ENCODE results near the gene NBEAL2. TPM values are rescaled to one million over a fixed set of nuclear protein-coding genes. Genes with fewer than 3 reads are reported as not detected.
A peak's percentile ranks its signal among the peaks of the same experiment; 100 is the strongest.

NBEAL2 gene
- total and polyA plus RNA-seq, 2 of the 4 experiments (the other 2 are of a cell fraction): 2.2 to 12.5 TPM

DNA sequence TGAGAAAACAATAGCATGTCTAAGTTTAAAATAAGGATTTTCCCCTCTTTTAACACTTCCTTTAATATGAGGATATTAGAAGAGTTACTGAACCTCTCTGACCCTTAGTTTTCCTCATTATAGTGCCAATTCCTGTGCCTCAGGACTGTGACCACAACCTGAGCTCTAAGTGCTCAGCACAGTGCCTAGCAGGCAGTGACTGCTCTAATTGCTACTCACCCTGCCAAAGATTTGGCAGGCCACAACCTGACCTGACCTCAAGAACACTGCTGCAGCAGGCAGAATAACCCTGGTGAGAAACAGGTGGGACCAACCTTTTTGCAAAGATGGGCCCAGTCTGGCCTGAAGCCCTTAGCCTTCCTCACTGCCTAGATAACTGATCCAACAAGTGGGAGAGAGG lies 35.7 kb downstream of the NBEAL2 start:
- Histone ChIP-seq H3K4me3 (ENCODE audit: insufficient read depth, low read depth, low read length) (no peak overlapping the region), H3K27ac (ENCODE audit: insufficient read depth, low read length) (no peak overlapping the region), H3K18ac (ENCODE audit: low read depth, low read length) (no peak overlapping the region), H4K20me1 (ENCODE audit: insufficient read depth, low read length) (peaks cover 16% of the 10 kb centered on the region), H3K14ac (replicated peaks; ENCODE audit: low read depth, low read length) (no peak overlapping the region), H4K91ac (ENCODE audit: insufficient read depth, low read depth, low read length) (no peak overlapping the region), H3K4ac (ENCODE audit: low read depth, low read length) (no peak overlapping the region), H3K27me3 (ENCODE audit: control insufficient read depth, insufficient read depth, low read length) (no peaks in the 10 kb centered on the region), H2AK5ac (ENCODE audit: low read depth, low read length) (no peak overlapping the region), H2AFZ (replicated peaks; ENCODE audit: low read length, poor library complexity) (no peak overlapping the region), H3K4me1 (ENCODE audit: control insufficient read depth, insufficient read depth, low read length) (peaks cover 16% of the 10 kb centered on the region), H2BK20ac (ENCODE audit: low read depth, low read length) (no peak overlapping the region), H3K23ac (ENCODE audit: low read depth, low read length) (peak overlapping the region; percentile 29; the same call in 1 of the 2 replicates), H4K5ac (ENCODE audit: low read depth, low read length) (no peak overlapping the region), H3K56ac (ENCODE audit: extremely low read depth, insufficient read depth, low read length) (no peak overlapping the region), H2BK15ac (ENCODE audit: low read depth, low read length) (no peak overlapping the region), H3K4me2 (ENCODE audit: low read depth, low read length) (no peak overlapping the region), H2BK5ac (ENCODE audit: low read depth, low read length, poor library complexity, severe bottlenecking) (no peak overlapping the region), H3K79me1 (ENCODE audit: low read depth in 1 of 2, low read length in 2 of 2) (peaks cover 27 to 57% of the 10 kb centered on the region in 2 experiments), H3K36me3 (ENCODE audit: control insufficient read depth, insufficient read depth, low read length) (peaks cover 26% of the 10 kb centered on the region), H3K9ac (ENCODE audit: low read depth, low read length) (no peak overlapping the region), H2BK120ac (ENCODE audit: low read depth, low read length) (no peak overlapping the region), H4K8ac (ENCODE audit: low read depth in 2 of 2, low read length in 2 of 2) (no peak overlapping the region), H3K9me3 (ENCODE audit: control insufficient read depth, insufficient read depth, low read length) (no peaks in the 10 kb centered on the region), H2AK9ac (replicated peaks; ENCODE audit: low read depth, low read length, poor library complexity) (no peak overlapping the region), H3K9me1 (ENCODE audit: insufficient read depth, low read length) (peaks cover 34% of the 10 kb centered on the region)
- TF ChIP-seq RFX5 (IDR thresholded peaks at IDR 0.05; ENCODE audit: low read depth, low read length) (no peak), SMC3 (IDR thresholded peaks at IDR 0.05; ENCODE audit: low read depth, low read length) (no peak), CHD1 (IDR thresholded peaks at IDR 0.05; ENCODE audit: low read depth, low read length) (no peak), RCOR1 (IDR thresholded peaks at IDR 0.05; ENCODE audit: insufficient replicate concordance, low read length) (no peak)
- TF ChIP-seq, protein P1, sequence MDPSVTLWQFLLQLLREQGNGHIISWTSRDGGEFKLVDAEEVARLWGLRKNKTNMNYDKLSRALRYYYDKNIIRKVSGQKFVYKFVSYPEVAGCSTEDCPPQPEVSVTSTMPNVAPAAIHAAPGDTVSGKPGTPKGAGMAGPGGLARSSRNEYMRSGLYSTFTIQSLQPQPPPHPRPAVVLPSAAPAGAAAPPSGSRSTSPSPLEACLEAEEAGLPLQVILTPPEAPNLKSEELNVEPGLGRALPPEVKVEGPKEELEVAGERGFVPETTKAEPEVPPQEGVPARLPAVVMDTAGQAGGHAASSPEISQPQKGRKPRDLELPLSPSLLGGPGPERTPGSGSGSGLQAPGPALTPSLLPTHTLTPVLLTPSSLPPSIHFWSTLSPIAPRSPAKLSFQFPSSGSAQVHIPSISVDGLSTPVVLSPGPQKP (IDR thresholded peaks at IDR 0.05; ENCODE audit: borderline replicate concordance, low read depth, low read length): no peak
- DNase-seq (no peak), ATAC-seq (ENCODE audit: low read depth) (no peak)
- dilution Hi-C loops (cut with HindIII; ENCODE audit: low sequenced_read_pairs, unreplicated experiment) (no loop called here), intact Hi-C loops (cut with micrococcal nuclease) (no loop called here), in situ Hi-C loops (cut with MboI; ENCODE audit: low sequenced_read_pairs) (no loop called here)
- CTCF ChIA-PET: no interaction called here
- BruUV-seq (replicated peaks): no TSS peak
- POLR2A ChIA-PET (ENCODE audit: unreplicated experiment): no interaction called here
